Heart left ventricle (tissue), 13 donors: ENCODE measurements around the gene RFX4.

Source experiments
- CTCF ChIP-seq, 12 donors: fragments of 200-600 bp; sonication (generic) in 4 of 12; IDR thresholded peaks; one replicate each; pipeline versions ENCODE4 v1.5.0 to v1.8.0; 2018 to 2022; ENCODE audit warnings: antibody characterized with exemption in 12 of 12, mild to moderate bottlenecking in 5 of 12
- POLR2A ChIP-seq, 2 donors: fragments of 450-650 bp; IDR thresholded peaks; one replicate each; pipeline ENCODE4 v1.6.1; 2017; ENCODE audit warnings: antibody characterized with exemption in 2 of 2, mild to moderate bottlenecking in 2 of 2, moderate library complexity in 2 of 2
- donor health status: ischemic (EF 13 %, LVEDD 7.1; RV severe dilation, severe dysfunction).
- donor health status: DM: no; HTN: yes; CAD: no.
- donor health status: DM: no; HTN: no; CAD: no.
- donor health status: ischemic (EF 25% LVEDD 6.9; RV normal size, moderate dysfunction).
- donor health status: ischemic (EF 25% LVEDD 5.7; RV mildly dilated, moderate dysfunction).
- donor health status: ischemic (EF 35%, LVEDD 5.7; RV mildly dilated, moderate dysfunction).
- donor health status: nonischemic (EF 11% LVEDD 7.7; RV severe dilation, severe dysfunction).
- donor health status: DM: yes; HTN: yes; CAD: no.
- donor health status: PGD.
- donor health status: ischemic (EF 29% LVEDD 5.4; RV normal size, mild dysfunction).
- donor health status: nonischemic (EF 23%, LVEDD 6.1; RV moderate dilation, normal function).

- TF ChIP-seq CTCF (IDR thresholded peaks at IDR 0.05), result no peak
- TF ChIP-seq POLR2A (IDR thresholded peaks at IDR 0.05), result no peak
Observed at GRCh38 chr12:106715582-106715981, 132.8 kb downstream of the RFX4 start.
